ENCODE data around the gene GNG2. TPM values are rescaled to one million over a fixed set of nuclear protein-coding genes. Genes with fewer than 3 reads are reported as not detected.

GNG2 gene
- total and polyA plus RNA-seq, 2 experiments from 2014 or later = 5.0 to 13.7 TPM

DNA sequence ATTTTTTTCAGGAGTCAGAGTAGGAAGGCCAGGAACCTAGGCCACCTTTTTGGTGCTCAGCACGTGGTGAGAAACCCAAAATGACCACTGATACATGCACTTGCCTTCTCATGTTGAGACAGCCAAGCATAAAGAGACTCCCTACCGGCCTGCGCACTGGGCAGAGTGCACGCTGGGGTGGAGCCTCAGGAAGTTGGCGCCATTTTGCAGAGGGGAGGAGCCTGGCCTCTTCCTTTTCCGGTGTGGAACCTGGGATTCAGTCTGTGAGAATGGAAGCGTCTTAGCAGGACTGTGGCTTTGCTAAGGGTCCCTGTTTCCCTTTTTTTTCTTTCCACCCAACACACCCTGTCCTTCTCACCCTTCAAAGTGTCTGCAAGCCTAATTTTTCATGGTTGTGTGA lies 66.0 kb downstream of the GNG2 start:
- TF ChIP-seq, protein P1, sequence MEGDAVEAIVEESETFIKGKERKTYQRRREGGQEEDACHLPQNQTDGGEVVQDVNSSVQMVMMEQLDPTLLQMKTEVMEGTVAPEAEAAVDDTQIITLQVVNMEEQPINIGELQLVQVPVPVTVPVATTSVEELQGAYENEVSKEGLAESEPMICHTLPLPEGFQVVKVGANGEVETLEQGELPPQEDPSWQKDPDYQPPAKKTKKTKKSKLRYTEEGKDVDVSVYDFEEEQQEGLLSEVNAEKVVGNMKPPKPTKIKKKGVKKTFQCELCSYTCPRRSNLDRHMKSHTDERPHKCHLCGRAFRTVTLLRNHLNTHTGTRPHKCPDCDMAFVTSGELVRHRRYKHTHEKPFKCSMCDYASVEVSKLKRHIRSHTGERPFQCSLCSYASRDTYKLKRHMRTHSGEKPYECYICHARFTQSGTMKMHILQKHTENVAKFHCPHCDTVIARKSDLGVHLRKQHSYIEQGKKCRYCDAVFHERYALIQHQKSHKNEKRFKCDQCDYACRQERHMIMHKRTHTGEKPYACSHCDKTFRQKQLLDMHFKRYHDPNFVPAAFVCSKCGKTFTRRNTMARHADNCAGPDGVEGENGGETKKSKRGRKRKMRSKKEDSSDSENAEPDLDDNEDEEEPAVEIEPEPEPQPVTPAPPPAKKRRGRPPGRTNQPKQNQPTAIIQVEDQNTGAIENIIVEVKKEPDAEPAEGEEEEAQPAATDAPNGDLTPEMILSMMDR (IDR thresholded peaks at IDR 0.05; ENCODE audit: poor library complexity) = no peak
- no peak for TF ChIP-seq EZH2phosphoT487 (IDR thresholded peaks at IDR 0.05; ENCODE audit: low read depth, severe bottlenecking, unreplicated experiment)
- no peak for TF ChIP-seq EZH2 (IDR thresholded peaks at IDR 0.05; ENCODE audit: borderline replicate concordance)

DNA sequence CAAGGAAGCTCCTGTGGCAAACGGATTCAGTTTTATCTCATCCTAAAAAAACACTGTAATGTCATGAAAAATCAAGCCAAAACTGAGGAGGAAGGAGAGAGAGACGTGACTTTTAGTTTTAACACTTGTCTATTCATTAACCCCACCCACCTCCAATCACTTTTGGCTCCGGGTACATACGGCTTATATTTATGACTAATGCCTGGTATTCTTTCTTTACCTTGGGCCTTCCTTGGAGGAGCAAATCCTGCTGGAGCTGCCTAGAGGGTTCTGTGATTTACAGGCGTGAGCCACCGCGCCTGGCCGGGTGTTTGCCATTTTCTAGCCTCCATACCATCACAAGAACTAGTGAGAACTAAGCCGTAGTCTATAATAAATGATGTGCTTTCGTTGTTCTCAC lies 68.2 kb downstream of the GNG2 start:
- TF ChIP-seq EZH2phosphoT487 (IDR thresholded peaks at IDR 0.05; ENCODE audit: low read depth, severe bottlenecking, unreplicated experiment) = no peak
- TF ChIP-seq, protein P1 (IDR thresholded peaks at IDR 0.05; ENCODE audit: poor library complexity) = no peak
- TF ChIP-seq EZH2 (IDR thresholded peaks at IDR 0.05; ENCODE audit: borderline replicate concordance) = no peak

More for the DNA sequence above, 66.0 kb downstream of the GNG2 start:
- 97% methylated on average over 7 of the region's 7 CpGs for WGBS (ENCODE audit: low lambda C conversion rate, missing lambda C conversion rate)
- no peaks in the 10 kb centered on the region for H3K9me2 ChIP-seq (replicated peaks; ENCODE audit: insufficient read depth)
- no peaks in the 10 kb centered on the region for H4K20me1 ChIP-seq (ENCODE audit: insufficient read depth, poor library complexity, severe bottlenecking)
- no peak overlapping the region for H2AFZ ChIP-seq
- H3K4me3 ChIP-seq = no peak overlapping the region
- H3K27me3 ChIP-seq = no peaks in the 10 kb centered on the region
- no peak overlapping the region for H3K27ac ChIP-seq
- no peak overlapping the region for H3K4me2 ChIP-seq
- H3K4me1 ChIP-seq (ENCODE audit: insufficient read depth) = no peaks in the 10 kb centered on the region
- H3K79me2 ChIP-seq = no peaks in the 10 kb centered on the region
- H3K9me3 ChIP-seq (ENCODE audit: low read depth) = no peaks in the 10 kb centered on the region
- no peaks in the 10 kb centered on the region for H3K36me3 ChIP-seq (replicated peaks; ENCODE audit: insufficient read depth, low read depth)
- DNase-seq (ENCODE audit: low spot score) = no peak

GRCh38 chr14:51929166-51929565 lies 68.8 kb downstream of the GNG2 start:
- H3K36me3 ChIP-seq (replicated peaks; ENCODE audit: insufficient read depth, low read depth) = no peaks in the 10 kb centered on the region
- H3K4me1 ChIP-seq (ENCODE audit: insufficient read depth) = no peaks in the 10 kb centered on the region
- H3K4me2 ChIP-seq = no peak overlapping the region
- H3K27ac ChIP-seq = no peak overlapping the region
- 37% methylated on average over 4 of the region's 4 CpGs for WGBS (ENCODE audit: low lambda C conversion rate, missing lambda C conversion rate)
- no peaks in the 10 kb centered on the region for H4K20me1 ChIP-seq (ENCODE audit: insufficient read depth, poor library complexity, severe bottlenecking)
- TF ChIP-seq, protein P1 (IDR thresholded peaks at IDR 0.05; ENCODE audit: poor library complexity) = no peak
- TF ChIP-seq EZH2 (IDR thresholded peaks at IDR 0.05; ENCODE audit: borderline replicate concordance) (no peak), EZH2phosphoT487 (IDR thresholded peaks at IDR 0.05; ENCODE audit: low read depth, severe bottlenecking, unreplicated experiment) (no peak)
- no peaks in the 10 kb centered on the region for H3K79me2 ChIP-seq
- H3K4me3 ChIP-seq = no peak overlapping the region
- H2AFZ ChIP-seq = no peak overlapping the region
- no peaks in the 10 kb centered on the region for H3K9me2 ChIP-seq (replicated peaks; ENCODE audit: insufficient read depth)
- H3K27me3 ChIP-seq = no peaks in the 10 kb centered on the region
- DNase-seq (ENCODE audit: low spot score) = no peak
- H3K9me3 ChIP-seq (ENCODE audit: low read depth) = no peaks in the 10 kb centered on the region

More for the DNA sequence above, 68.2 kb downstream of the GNG2 start:
- Histone ChIP-seq H4K20me1 (ENCODE audit: insufficient read depth, poor library complexity, severe bottlenecking) (no peaks in the 10 kb centered on the region), H2AFZ (no peak overlapping the region), H3K27ac (no peak overlapping the region), H3K4me2 (no peak overlapping the region), H3K4me1 (ENCODE audit: insufficient read depth) (no peaks in the 10 kb centered on the region), H3K9me3 (ENCODE audit: low read depth) (no peaks in the 10 kb centered on the region), H3K9me2 (replicated peaks; ENCODE audit: insufficient read depth) (no peaks in the 10 kb centered on the region), H3K79me2 (no peaks in the 10 kb centered on the region), H3K36me3 (replicated peaks; ENCODE audit: insufficient read depth, low read depth) (no peaks in the 10 kb centered on the region), H3K4me3 (no peak overlapping the region), H3K27me3 (no peaks in the 10 kb centered on the region)
- no peak for DNase-seq (ENCODE audit: low spot score)
- 77% methylated on average over 10 of the region's 10 CpGs for WGBS (ENCODE audit: low lambda C conversion rate, missing lambda C conversion rate)

All from hepatocyte (in vitro differentiated cells).